ACHN (cell line): ENCODE data around the gene EFCAB6.

Experiments used
- DNase-seq: peaks from one replicate; pipeline ENCODE4 v3.0.0-alpha.2; 2015
- in situ Hi-C: cut with HindIII; loops from 2 replicates; pipeline ENCODE4 v1.10.0; 2017; ENCODE audit warnings: low sequenced_read_pairs, low pct_ligation_motif_present, low pct_unique_long_range_greater_than_20kb

EFCAB6 gene

DNA sequence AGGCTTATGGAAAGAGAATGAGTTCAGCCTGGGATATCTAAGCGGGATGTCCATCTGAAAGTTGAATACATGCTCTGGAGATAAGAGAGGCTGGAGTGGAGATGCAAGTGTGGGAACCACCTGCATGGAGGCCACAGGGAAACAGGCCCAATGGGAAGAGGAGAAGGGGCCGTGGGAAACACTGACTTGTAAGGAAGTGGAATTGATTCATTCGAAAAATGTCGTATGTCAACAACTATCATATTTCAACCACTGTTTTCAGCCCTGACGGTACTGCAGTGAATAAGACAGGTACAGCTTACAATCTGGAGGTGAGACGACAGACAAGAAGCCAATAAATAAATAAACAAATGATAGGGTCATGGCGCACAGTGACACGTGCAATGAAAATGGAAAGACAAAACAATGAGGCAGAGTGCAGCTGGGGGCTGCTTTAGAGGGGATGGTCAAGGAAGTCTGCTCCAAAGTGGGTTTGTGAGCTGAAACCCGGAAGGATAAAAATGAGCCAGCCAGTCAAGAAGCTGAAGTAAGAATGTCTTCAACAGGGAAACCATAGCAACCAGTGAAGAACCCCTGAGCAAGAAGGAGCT is 35.9 kb downstream of the EFCAB6 start:
- DNase-seq, result no peak
- in situ Hi-C loops, result no loop called here

DNA sequence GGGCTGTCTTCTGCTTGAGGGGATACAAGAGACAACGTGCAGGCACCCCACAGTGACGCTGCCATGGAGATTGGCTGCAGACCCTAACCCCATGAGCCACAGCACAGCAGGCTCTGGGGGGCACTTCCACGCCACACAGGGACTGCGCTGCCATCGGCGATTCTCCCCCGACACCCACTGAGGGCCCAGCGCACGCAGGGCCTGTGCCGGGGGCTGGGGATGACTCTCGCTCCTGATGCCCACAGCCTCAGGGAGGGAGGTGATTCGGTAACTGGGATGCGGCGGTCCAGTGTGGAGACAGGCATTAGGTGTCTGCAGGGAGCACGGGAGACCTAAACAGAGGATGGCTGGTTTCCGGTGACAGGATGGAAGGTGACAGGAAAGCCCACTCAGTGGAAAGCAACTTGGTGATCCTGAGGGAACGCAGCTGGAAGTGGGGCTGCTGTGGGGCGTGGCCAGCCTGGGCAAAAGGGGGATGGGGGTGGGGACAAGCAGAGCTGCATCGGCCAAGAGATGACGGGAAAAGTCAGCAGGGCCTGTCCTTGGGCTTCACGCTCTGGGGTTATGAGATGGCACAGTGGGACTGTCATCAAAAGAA is 37.7 kb downstream of the EFCAB6 start:
- in situ Hi-C loops, result no loop called here

DNA sequence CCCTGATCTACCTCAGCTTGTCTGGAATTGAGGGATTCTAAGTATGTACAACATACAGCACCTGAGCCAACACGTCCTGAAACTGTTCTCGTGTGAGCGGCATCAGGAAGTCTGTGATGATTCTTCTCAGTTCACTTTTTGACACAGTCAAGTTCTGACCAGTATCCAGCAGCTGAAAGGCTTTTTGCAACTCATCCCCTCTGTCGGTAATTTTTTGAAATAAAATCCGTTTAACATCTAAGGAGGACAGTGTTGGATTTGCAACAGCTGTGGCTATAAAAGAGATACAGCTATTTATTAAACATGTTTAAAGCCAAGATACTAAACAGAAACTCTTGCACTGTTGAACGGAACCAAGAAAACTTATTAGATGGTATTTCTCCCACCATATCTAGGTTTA is 39.3 kb downstream of the EFCAB6 start:
- in situ Hi-C loops, result no loop called here
- no peak for DNase-seq

More for the DNA sequence above, 37.7 kb downstream of the EFCAB6 start:
- no peak for DNase-seq

DNA sequence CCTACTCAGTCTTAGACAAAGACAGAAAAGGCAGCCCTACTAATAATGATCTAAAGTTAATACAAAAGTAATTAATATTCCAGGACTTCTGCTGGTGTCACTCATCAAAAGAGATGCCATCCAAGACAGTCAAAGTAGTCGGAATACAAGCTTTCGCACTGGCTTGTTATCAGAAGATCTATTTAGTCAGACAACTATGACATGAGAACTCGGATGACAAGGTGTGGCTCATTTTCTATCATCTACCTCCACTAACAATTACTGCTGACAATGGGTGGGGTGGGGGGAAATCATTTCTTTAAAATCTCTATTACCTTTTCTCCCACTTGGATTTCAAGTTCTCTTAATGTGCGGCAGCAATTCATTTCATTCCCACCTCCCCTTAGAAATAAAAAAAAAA is 56.7 kb downstream of the EFCAB6 start:
- no peak for DNase-seq
- in situ Hi-C loops, result no loop called here

DNA sequence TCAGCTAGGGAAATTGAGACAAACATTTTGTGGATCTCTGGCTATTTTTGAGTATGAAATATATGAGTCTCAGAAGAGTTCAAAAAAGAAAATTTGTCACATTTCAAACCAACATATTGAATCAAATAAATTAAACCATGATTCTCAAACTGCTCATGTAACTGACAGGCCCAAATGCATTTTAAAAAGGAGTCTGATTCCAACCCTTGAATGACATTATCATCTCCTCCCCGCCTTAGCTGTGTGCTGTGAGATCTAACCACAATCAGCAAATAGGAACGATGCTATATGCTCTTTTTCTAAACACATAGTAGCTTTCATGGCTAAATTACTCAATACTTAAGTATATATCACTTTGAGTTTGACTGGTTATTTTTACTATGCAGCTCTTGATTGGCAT is 57.1 kb downstream of the EFCAB6 start:
- in situ Hi-C loops, result no loop called here
- DNase-seq, result no peak

DNA sequence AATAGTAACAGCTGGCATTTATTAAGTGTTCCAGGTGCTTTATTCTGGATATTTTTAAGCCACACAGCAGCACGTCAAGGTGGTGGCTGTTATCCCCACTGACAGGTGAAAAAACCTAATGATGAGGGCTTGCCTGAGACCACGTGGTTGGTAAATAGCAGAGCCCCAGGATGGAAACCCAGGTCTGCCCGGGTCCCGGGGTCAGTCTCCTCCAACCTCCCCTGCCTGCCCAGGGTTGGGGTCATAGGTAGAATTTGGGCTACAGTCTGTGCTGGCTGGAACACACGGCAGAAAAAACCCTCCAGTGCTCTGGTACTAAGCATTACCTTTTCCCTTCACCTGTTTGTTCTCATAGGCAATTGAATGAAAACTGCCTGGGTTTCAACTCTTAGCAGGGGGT is 57.9 kb downstream of the EFCAB6 start:
- in situ Hi-C loops, result no loop called here
- no peak for DNase-seq

DNA sequence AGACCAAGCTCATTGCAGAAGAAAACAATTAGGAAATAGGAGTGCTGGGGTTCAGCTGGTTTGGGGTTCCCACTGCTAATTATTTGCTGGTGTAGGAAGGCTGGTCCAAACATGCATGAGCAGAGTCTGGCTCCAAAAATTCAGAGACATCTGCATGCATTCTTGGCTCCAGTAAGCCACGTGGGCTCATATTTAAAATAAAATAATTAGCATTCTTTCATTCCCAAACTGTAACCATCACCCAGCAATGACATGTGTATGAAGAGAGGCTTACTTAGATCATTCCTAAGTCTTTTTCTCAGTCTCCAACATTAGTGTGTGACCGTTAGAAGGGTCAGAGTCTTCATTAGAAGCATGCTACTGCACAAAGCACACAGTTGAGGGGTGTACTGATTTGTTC is 58.4 kb downstream of the EFCAB6 start:
- in situ Hi-C loops, result no loop called here
- DNase-seq, result no peak

DNA sequence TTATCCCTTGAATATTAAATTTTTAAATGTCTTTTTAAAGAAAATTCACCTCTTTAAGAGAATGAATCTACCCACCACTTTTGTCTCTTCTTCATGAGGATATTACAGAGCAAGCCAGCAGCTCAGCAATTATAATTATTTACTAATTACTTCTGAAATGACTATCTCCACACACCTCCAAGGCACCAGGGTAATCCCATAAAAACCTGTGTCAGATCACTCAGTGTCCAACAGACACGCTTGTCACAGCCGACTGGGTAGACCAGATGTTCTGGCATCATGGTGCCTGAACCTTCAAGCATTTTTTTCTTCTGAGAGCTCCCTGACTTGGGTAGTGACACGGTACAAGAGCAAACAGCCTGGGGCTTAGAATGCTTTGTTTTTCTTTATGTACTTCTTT is 61.4 kb downstream of the EFCAB6 start:
- in situ Hi-C loops, result no loop called here
- DNase-seq, result no peak

DNA sequence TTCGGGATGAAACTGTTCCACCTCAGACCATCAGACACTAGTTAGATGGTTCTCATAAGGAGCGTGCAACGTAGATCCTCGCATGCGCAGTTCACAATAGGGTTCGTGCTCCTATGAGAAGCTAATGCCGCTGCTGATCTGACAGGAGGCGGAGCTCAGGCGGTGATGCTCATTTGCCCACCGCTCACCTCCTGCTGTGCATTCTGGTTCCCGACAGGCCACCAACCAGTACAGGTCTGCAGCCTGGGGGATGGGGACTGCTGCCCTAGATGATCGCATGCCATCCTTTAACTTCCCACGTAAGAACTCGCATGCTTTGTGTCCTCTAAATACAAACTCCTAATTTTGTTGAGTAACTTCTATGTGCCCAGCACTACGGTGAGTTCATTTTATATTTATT is 62.6 kb downstream of the EFCAB6 start:
- no peak for DNase-seq
- in situ Hi-C loops, result no loop called here

DNA sequence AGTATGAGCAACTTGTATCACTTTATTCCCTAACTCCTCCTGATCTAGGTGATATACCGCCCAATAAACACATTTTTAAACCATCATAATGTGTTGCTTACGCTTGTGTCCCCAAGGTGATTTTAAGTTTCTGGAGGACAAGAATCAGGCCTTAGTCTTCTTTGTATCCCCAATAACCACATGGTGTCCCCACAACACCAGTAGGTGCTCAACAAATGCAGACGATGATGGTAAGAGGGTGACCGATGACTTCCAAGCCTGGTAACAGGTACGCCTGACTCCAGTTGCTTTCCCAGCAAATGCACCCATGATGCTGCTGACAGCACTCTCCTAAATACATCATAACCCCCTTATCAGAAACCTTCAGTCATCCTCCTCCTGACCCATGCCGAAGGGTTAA is 64.2 kb downstream of the EFCAB6 start:
- DNase-seq, result no peak
- in situ Hi-C loops, result no loop called here

DNA sequence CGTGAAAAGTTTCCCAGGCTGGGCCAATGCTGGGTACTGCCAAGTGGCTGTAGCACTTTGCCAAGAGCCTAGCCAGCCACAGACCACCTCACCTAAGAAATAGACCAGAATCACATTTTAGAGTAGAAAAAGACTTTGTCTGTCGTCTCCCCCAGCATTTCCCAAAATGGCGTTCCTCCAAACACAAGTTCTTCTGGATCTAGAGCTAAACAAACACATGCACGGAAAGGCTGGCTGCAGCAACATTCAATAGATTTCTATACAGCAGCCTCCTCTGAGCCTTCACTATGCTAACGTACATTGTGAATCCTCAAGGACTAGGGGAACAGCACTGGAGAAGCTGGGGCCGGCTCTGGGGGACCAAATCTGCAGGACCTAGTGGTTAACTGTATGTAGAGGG is 65.0 kb downstream of the EFCAB6 start:
- in situ Hi-C loops, result no loop called here
- DNase-seq, result no peak

DNA sequence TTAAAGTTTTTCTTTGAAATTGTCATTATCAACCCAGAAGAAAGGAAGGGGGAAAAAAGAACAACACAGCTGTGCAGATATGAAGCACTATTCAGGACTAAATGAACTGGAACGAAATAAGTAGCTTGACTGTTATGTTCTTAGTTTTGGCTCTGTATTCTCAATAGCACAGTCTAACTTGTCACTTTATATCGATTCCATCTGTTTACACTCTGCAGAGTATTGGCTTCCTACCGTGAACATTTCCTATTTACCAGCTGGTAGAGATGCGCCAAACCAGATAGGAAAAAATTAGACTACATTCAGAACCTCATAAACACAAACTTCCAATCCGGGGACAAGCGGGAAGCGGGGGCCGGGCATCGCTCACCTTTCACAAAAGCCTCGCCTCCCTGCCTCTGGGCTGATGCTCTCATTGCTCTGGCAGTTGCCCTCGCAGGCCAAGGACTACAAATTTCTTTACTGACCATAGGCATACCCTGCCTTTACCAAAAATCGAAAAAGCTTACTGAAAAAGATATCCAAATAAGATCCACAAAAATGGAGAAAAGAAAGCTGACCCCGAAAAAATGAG is 66.2 kb downstream of the EFCAB6 start:
- in situ Hi-C loops, result no loop called here
- no peak for DNase-seq

DNA sequence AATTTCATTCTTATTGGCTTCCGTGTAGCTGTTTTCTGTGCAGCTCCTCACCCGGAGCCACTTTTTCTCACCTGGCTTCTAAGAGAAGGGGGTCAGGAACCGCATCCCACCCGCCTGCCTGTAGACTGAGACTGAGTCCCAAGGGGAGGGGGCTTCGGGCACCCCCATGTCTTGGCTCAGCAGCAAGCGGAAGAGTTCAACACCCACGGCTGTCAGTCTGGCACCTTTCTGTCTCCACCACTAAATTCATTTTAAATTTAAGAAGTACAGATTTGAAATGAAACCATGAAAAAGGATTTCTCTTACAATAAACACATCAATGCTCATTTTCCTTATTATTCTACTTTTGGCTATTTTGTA is 66.7 kb downstream of the EFCAB6 start:
- no peak for DNase-seq
- in situ Hi-C loops, result no loop called here

DNA sequence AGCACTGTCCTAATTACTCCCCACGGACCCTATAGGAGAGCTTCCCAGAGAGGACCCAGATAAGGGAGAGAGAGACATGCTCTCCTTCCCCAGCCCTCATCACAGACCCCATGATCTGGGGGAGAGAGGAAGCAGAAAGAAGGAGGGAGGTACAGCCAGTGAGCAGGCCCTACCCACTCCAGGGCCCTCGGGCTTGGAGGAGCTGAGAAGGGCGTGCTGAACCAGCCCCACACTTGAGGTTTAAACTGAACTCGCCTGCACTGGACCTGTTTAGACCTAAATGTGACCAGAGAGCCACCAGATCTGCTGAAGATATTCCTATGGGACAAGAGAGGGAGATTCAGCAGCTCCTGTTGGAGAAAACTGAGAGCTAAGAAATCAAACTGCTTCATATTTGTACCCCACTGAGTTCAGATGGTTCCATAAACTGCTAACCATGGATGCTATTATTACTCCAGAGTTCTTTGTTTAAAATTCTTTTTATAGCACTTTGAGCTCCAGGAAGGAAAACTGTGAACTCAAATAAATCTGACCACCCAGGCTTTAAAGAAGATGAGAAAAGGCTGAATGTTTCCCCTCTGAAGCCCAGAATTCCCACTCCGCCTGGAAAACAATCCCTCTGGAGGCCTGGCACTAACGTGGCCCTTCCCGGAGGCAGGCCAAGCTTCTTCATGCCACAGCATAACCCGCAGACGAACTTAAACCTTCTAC is 67.2 kb downstream of the EFCAB6 start:
- in situ Hi-C loops, result no loop called here
- DNase-seq, result no peak

DNA sequence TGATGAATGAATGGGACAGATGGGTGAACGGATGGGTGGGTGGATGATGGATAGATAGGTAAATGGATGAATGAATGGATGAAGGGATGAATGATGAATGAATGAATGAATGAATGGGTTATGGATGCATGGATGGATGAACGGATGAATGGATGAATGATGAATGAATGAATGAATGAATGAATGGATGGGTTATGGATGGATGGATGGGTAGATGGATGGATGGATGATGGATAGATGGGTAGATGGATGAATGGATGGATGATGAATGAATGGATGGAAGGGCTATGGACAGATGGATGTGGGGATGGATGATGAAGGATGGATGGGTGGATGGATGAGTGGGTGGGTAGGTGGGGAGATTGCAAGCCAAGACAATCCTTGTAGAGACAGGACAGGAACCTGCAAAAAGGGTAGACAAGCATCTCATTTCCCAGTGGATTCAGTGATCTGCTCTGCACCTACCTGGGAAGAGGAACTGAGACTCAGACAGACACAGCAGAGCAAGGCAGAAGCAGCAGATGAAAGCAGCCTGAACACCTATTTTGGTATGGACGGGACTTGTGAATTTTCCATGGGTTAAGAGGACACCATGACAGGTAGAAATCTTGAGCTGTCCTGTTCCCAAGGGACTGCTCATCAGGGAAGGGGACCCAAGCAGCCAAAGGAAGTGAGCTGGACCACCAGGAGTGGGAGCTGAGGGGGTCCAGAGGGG is 68.0 kb downstream of the EFCAB6 start:
- no peak for DNase-seq
- in situ Hi-C loops, result no loop called here

DNA sequence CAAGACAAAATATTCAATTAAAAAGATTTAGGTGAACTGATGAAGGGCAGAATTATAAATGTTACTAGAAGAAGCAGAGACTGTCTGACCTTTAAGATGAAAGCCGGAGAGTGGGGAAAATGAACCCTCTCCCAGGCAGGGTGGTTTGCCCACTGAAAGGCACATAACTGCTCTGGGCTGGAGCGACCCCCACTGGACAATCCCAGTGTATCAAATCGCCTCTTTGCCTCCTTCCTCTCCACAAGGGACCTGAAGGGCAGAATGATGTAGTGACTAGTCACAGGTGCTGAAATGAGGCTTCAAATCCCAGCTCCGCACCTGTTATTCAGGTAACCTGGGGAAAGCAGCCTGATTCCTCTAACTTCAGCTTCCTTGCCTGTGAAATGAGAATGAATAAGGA is 69.0 kb downstream of the EFCAB6 start:
- no peak for DNase-seq
- in situ Hi-C loops, result no loop called here

DNA sequence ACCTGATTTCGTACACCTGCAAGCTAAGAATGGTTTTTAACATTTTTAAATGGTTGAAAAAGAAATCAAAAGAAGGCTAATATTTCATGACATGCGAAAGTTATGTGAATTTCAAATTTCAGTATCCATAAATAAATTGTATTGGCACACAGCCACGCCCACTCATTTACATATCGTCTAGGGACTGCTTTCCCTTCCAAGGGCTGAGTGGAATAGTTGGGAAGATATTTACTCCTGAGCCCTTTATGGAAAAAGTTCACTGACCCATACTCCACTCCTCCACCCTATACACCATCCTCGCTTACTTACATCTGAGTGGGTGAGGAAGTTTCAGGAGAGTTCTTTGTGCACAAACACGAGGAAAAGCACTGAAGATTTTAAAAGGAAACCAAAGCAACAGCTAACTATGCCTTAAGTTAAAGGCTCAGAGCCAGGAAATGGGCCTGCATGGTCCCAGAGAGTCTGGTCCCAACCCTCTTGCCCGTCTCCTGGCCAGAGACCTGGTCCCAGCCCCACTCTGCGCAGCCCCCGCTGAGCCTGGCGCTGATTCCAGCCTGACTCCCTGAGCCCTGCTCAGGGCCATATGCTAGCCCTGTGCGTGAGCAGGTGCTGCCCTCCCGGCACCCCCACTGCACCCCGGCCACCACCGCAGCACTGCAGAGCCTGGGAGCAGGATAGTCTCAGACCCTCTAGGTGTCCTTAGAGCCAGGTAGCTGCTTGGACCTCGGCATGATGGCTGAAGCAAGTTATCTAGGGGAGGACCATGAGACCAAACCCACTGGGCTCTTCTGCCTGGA is 69.8 kb downstream of the EFCAB6 start:
- DNase-seq, result no peak

DNA sequence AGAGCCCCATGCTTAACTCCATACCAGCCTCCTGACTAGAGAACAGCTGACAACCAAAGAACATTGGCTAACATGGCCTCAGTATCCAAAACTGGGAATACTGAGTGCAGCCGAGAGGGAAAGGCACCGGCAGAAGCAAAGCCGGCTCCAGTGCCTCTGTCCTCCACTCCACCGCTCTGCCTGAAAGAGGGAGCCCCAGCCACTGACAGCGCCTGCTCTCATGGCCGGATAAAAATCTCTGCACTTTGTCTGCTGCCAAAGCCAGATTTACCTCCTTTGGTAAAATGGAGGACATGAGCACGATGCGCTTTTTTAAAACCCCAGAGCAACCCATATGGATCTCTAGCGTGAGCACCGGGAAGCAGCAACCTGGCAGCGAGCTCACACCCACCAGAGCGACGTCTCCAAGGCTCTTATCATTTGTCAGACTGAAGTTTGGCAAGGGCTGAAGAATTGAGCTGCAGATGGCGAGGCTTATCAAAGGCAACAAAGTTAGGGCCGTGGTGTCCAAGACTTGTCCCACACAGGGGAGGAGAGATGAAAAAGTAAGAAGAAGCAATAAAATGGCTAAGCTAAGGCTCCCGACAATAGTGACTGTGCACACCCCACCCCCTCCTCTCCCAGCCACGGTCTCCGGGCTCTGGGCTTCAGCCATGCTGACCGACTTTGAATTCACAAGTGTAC is 71.4 kb downstream of the EFCAB6 start:
- DNase-seq, result no peak
- in situ Hi-C loops, result no loop called here

More for the DNA sequence above, 69.8 kb downstream of the EFCAB6 start:
- in situ Hi-C loops, result no loop called here
